ENCODE results near the gene HLA-DQA1.
"Not testable (repeated sequence)": the region's sequence is repeated elsewhere in the genome, so short reads cannot be mapped to it uniquely, and the experiment has no call there.

GRCh38 chr6:32629793-32630192 lies 7.4 kb upstream of the HLA-DQA1 start:
- TF ChIP-seq, protein P1, sequence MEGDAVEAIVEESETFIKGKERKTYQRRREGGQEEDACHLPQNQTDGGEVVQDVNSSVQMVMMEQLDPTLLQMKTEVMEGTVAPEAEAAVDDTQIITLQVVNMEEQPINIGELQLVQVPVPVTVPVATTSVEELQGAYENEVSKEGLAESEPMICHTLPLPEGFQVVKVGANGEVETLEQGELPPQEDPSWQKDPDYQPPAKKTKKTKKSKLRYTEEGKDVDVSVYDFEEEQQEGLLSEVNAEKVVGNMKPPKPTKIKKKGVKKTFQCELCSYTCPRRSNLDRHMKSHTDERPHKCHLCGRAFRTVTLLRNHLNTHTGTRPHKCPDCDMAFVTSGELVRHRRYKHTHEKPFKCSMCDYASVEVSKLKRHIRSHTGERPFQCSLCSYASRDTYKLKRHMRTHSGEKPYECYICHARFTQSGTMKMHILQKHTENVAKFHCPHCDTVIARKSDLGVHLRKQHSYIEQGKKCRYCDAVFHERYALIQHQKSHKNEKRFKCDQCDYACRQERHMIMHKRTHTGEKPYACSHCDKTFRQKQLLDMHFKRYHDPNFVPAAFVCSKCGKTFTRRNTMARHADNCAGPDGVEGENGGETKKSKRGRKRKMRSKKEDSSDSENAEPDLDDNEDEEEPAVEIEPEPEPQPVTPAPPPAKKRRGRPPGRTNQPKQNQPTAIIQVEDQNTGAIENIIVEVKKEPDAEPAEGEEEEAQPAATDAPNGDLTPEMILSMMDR (IDR thresholded peaks at IDR 0.05): not testable (repeated sequence)
- TF ChIP-seq EZH2, EZH2phosphoT487 (IDR thresholded peaks at IDR 0.05): not testable (repeated sequence)

Measured in neural progenitor cell (in vitro differentiated cells).